ENCODE measurements around the gene ACOX1.

GRCh38 chr17:76000016-76000754 is 21.2 kb upstream of the ACOX1 start:
- TF ChIP-seq CTCF (IDR thresholded peaks at IDR 0.05) (peak in 2 of 3 donors; percentile 31 to 40), POLR2AphosphoS5 (IDR thresholded peaks at IDR 0.05) (no peak)
